ENCODE measurements around the gene PHACTR3.

DNA sequence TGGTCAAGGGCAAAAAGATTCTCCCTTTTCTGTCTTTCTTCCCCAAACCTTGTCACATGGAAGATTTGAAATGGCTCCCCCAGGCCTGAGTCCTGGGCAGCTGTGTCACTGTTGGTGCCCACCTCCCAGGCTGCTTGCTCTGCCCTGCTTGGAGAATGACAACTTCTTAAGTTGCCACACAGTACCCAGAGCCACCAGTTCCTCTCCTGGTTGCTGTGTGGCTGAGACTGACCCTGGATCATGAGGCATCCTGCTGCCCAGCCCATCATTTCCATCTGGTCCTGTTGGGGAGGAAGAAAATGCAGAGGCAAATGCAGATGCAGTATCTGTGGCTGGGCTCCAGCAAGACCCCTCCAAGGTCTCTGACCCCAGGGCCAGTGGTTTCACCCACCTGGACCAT, 113.7 kb downstream of the PHACTR3 start:
- TF ChIP-seq, protein P1, sequence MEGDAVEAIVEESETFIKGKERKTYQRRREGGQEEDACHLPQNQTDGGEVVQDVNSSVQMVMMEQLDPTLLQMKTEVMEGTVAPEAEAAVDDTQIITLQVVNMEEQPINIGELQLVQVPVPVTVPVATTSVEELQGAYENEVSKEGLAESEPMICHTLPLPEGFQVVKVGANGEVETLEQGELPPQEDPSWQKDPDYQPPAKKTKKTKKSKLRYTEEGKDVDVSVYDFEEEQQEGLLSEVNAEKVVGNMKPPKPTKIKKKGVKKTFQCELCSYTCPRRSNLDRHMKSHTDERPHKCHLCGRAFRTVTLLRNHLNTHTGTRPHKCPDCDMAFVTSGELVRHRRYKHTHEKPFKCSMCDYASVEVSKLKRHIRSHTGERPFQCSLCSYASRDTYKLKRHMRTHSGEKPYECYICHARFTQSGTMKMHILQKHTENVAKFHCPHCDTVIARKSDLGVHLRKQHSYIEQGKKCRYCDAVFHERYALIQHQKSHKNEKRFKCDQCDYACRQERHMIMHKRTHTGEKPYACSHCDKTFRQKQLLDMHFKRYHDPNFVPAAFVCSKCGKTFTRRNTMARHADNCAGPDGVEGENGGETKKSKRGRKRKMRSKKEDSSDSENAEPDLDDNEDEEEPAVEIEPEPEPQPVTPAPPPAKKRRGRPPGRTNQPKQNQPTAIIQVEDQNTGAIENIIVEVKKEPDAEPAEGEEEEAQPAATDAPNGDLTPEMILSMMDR (conservative IDR thresholded peaks at IDR 0.05; ENCODE audit: low read depth, low read length), result no peak
- TF ChIP-seq EZH2 (IDR thresholded peaks at IDR 0.05; ENCODE audit: low read length, unreplicated experiment), result no peak
